ENCODE results near the gene AFF1.

AFF1 gene

GRCh38 chr4:87014284-87014782 is 79.5 kb downstream of the AFF1 start:
- H3K9ac ChIP-seq (ENCODE audit: low read length in 2 of 2): no peak overlapping the region
- H3K4me1 ChIP-seq (ENCODE audit: control insufficient read depth, insufficient read depth, low read length): peaks cover 13% of the 10 kb centered on the region
- peak overlapping the region; percentile 12 for H3K27ac ChIP-seq (ENCODE audit: low read length)
- no peaks in the 10 kb centered on the region for H3K9me3 ChIP-seq (ENCODE audit: control insufficient read depth in 2 of 2, low read length in 2 of 2)
- no peaks in the 10 kb centered on the region for H3K36me3 ChIP-seq (ENCODE audit: control insufficient read depth in 2 of 2, insufficient read depth in 2 of 2, low read length in 2 of 2)
- H3K27me3 ChIP-seq (ENCODE audit: control insufficient read depth in 1 of 2, insufficient read depth in 2 of 2, low read length in 2 of 2): no peaks in the 10 kb centered on the region
- H3K4me3 ChIP-seq (ENCODE audit: low read length in 2 of 2): peak overlapping the region in 1 of 2 donors; percentile 8

GRCh38 chr4:87015416-87015815 is 80.6 kb downstream of the AFF1 start:
- Histone ChIP-seq H3K36me3 (ENCODE audit: control insufficient read depth in 2 of 2, insufficient read depth in 2 of 2, low read length in 2 of 2) (no peaks in the 10 kb centered on the region), H3K9me3 (ENCODE audit: control insufficient read depth in 2 of 2, low read length in 2 of 2) (no peaks in the 10 kb centered on the region), H3K9ac (ENCODE audit: low read length in 2 of 2) (no peak overlapping the region), H3K27ac (ENCODE audit: low read length) (no peak overlapping the region), H3K27me3 (ENCODE audit: control insufficient read depth in 1 of 2, insufficient read depth in 2 of 2, low read length in 2 of 2) (no peaks in the 10 kb centered on the region), H3K4me1 (ENCODE audit: control insufficient read depth, insufficient read depth, low read length) (peaks cover 13% of the 10 kb centered on the region), H3K4me3 (ENCODE audit: low read length in 2 of 2) (no peak overlapping the region)

- Histone ChIP-seq H3K27ac (ENCODE audit: low read length) (no peak overlapping the region), H3K36me3 (ENCODE audit: control insufficient read depth in 2 of 2, insufficient read depth in 2 of 2, low read length in 2 of 2) (no peaks in the 10 kb centered on the region), H3K4me3 (ENCODE audit: low read length in 2 of 2) (no peak overlapping the region), H3K9me3 (ENCODE audit: control insufficient read depth in 2 of 2, low read length in 2 of 2) (no peaks in the 10 kb centered on the region), H3K27me3 (ENCODE audit: control insufficient read depth in 1 of 2, insufficient read depth in 2 of 2, low read length in 2 of 2) (no peaks in the 10 kb centered on the region), H3K4me1 (ENCODE audit: control insufficient read depth, insufficient read depth, low read length) (peaks cover 13% of the 10 kb centered on the region), H3K9ac (ENCODE audit: low read length in 2 of 2) (no peak overlapping the region)
These were observed 83.0 kb downstream of the AFF1 start for GRCh38 chr4:87017580-87018342.

- Histone ChIP-seq H3K9ac (ENCODE audit: low read length in 2 of 2) (no peak overlapping the region), H3K36me3 (ENCODE audit: control insufficient read depth in 2 of 2, insufficient read depth in 2 of 2, low read length in 2 of 2) (no peaks in the 10 kb centered on the region), H3K27me3 (ENCODE audit: control insufficient read depth in 1 of 2, insufficient read depth in 2 of 2, low read length in 2 of 2) (no peaks in the 10 kb centered on the region), H3K27ac (ENCODE audit: low read length) (no peak overlapping the region), H3K9me3 (ENCODE audit: control insufficient read depth in 2 of 2, low read length in 2 of 2) (no peaks in the 10 kb centered on the region), H3K4me1 (ENCODE audit: control insufficient read depth, insufficient read depth, low read length) (peaks cover 15% of the 10 kb centered on the region), H3K4me3 (ENCODE audit: low read length in 2 of 2) (no peak overlapping the region)
These were observed 83.9 kb downstream of the AFF1 start for GRCh38 chr4:87018753-87019152.

GRCh38 chr4:87019246-87019791 is 84.5 kb downstream of the AFF1 start:
- no peak overlapping the region for H3K4me3 ChIP-seq (ENCODE audit: low read length in 2 of 2)
- H3K27me3 ChIP-seq (ENCODE audit: control insufficient read depth in 1 of 2, insufficient read depth in 2 of 2, low read length in 2 of 2): no peaks in the 10 kb centered on the region
- peak overlapping the region; percentile 26 for H3K27ac ChIP-seq (ENCODE audit: low read length)
- no peak overlapping the region for H3K9ac ChIP-seq (ENCODE audit: low read length in 2 of 2)
- peaks cover 20% of the 10 kb centered on the region for H3K4me1 ChIP-seq (ENCODE audit: control insufficient read depth, insufficient read depth, low read length)
- no peaks in the 10 kb centered on the region for H3K9me3 ChIP-seq (ENCODE audit: control insufficient read depth in 2 of 2, low read length in 2 of 2)
- H3K36me3 ChIP-seq (ENCODE audit: control insufficient read depth in 2 of 2, insufficient read depth in 2 of 2, low read length in 2 of 2): no peaks in the 10 kb centered on the region

- H3K4me3 ChIP-seq (ENCODE audit: low read length in 2 of 2): no peak overlapping the region
- no peak overlapping the region for H3K27ac ChIP-seq (ENCODE audit: low read length)
- no peak overlapping the region for H3K9ac ChIP-seq (ENCODE audit: low read length in 2 of 2)
- no peaks in the 10 kb centered on the region for H3K9me3 ChIP-seq (ENCODE audit: control insufficient read depth in 2 of 2, low read length in 2 of 2)
- H3K4me1 ChIP-seq (ENCODE audit: control insufficient read depth, insufficient read depth, low read length): peaks cover 22% of the 10 kb centered on the region
- H3K27me3 ChIP-seq (ENCODE audit: control insufficient read depth in 1 of 2, insufficient read depth in 2 of 2, low read length in 2 of 2): no peaks in the 10 kb centered on the region
- no peaks in the 10 kb centered on the region for H3K36me3 ChIP-seq (ENCODE audit: control insufficient read depth in 2 of 2, insufficient read depth in 2 of 2, low read length in 2 of 2)
These were observed 85.1 kb downstream of the AFF1 start for GRCh38 chr4:87019898-87020297.

- H3K27ac ChIP-seq (ENCODE audit: low read length): no peak overlapping the region
- no peak overlapping the region for H3K4me3 ChIP-seq (ENCODE audit: low read length in 2 of 2)
- H3K27me3 ChIP-seq (ENCODE audit: control insufficient read depth in 1 of 2, insufficient read depth in 2 of 2, low read length in 2 of 2): no peaks in the 10 kb centered on the region
- no peaks in the 10 kb centered on the region for H3K36me3 ChIP-seq (ENCODE audit: control insufficient read depth in 2 of 2, insufficient read depth in 2 of 2, low read length in 2 of 2)
- no peaks in the 10 kb centered on the region for H3K9me3 ChIP-seq (ENCODE audit: control insufficient read depth in 2 of 2, low read length in 2 of 2)
- H3K4me1 ChIP-seq (ENCODE audit: control insufficient read depth, insufficient read depth, low read length): peaks cover 28% of the 10 kb centered on the region
- H3K9ac ChIP-seq (ENCODE audit: low read length in 2 of 2): no peak overlapping the region
These were observed 89.4 kb downstream of the AFF1 start for GRCh38 chr4:87024201-87024600.

GRCh38 chr4:87025023-87025613 is 90.3 kb downstream of the AFF1 start:
- Histone ChIP-seq H3K9me3 (ENCODE audit: control insufficient read depth in 2 of 2, low read length in 2 of 2) (no peaks in the 10 kb centered on the region), H3K4me1 (ENCODE audit: control insufficient read depth, insufficient read depth, low read length) (peaks cover 36% of the 10 kb centered on the region), H3K27ac (ENCODE audit: low read length) (peak overlapping the region; percentile 20), H3K27me3 (ENCODE audit: control insufficient read depth in 1 of 2, insufficient read depth in 2 of 2, low read length in 2 of 2) (no peaks in the 10 kb centered on the region), H3K9ac (ENCODE audit: low read length in 2 of 2) (no peak overlapping the region), H3K36me3 (ENCODE audit: control insufficient read depth in 2 of 2, insufficient read depth in 2 of 2, low read length in 2 of 2) (no peaks in the 10 kb centered on the region), H3K4me3 (ENCODE audit: low read length in 2 of 2) (peak overlapping the region in 1 of 2 donors; percentile 10)

GRCh38 chr4:87025614-87026041 is 90.8 kb downstream of the AFF1 start:
- peak overlapping the region in 1 of 2 donors; percentile 10 for H3K4me3 ChIP-seq (ENCODE audit: low read length in 2 of 2)
- H3K4me1 ChIP-seq (ENCODE audit: control insufficient read depth, insufficient read depth, low read length): peaks cover 41% of the 10 kb centered on the region
- no peaks in the 10 kb centered on the region for H3K27me3 ChIP-seq (ENCODE audit: control insufficient read depth in 1 of 2, insufficient read depth in 2 of 2, low read length in 2 of 2)
- H3K27ac ChIP-seq (ENCODE audit: low read length): peak overlapping the region; percentile 20
- no peak overlapping the region for H3K9ac ChIP-seq (ENCODE audit: low read length in 2 of 2)
- H3K36me3 ChIP-seq (ENCODE audit: control insufficient read depth in 2 of 2, insufficient read depth in 2 of 2, low read length in 2 of 2): no peaks in the 10 kb centered on the region
- no peaks in the 10 kb centered on the region for H3K9me3 ChIP-seq (ENCODE audit: control insufficient read depth in 2 of 2, low read length in 2 of 2)

- H3K27me3 ChIP-seq (ENCODE audit: control insufficient read depth in 1 of 2, insufficient read depth in 2 of 2, low read length in 2 of 2): no peaks in the 10 kb centered on the region
- no peak overlapping the region for H3K4me3 ChIP-seq (ENCODE audit: low read length in 2 of 2)
- H3K9me3 ChIP-seq (ENCODE audit: control insufficient read depth in 2 of 2, low read length in 2 of 2): no peaks in the 10 kb centered on the region
- peaks cover 49% of the 10 kb centered on the region for H3K4me1 ChIP-seq (ENCODE audit: control insufficient read depth, insufficient read depth, low read length)
- no peaks in the 10 kb centered on the region for H3K36me3 ChIP-seq (ENCODE audit: control insufficient read depth in 2 of 2, insufficient read depth in 2 of 2, low read length in 2 of 2)
- no peak overlapping the region for H3K27ac ChIP-seq (ENCODE audit: low read length)
- no peak overlapping the region for H3K9ac ChIP-seq (ENCODE audit: low read length in 2 of 2)
These were observed 92.1 kb downstream of the AFF1 start for GRCh38 chr4:87026800-87027495.
